GM10847 (cell line): ENCODE measurements around the gene IFNAR1.
A peak's percentile ranks its signal among the peaks of the same experiment; 100 is the strongest.

Experiments
- POLR2A ChIP-seq: IDR thresholded peaks from 2 replicates; pipeline ENCODE4 v1.6.1; 2011; ENCODE audit not compliant: insufficient read length; ENCODE audit errors: extremely low read depth

Gene IFNAR1

GRCh38 chr21:33398361-33398760 lies 73.6 kb downstream of the IFNAR1 start:
- TF ChIP-seq POLR2A: no peak

- no peak for TF ChIP-seq POLR2A
These were observed 76.8 kb downstream of the IFNAR1 start for GRCh38 chr21:33401630-33401992.

GRCh38 chr21:33402001-33402979 lies 77.5 kb downstream of the IFNAR1 start:
- TF ChIP-seq POLR2A: no peak

GRCh38 chr21:33403128-33403785 lies 78.5 kb downstream of the IFNAR1 start, which contains the start of gene IFNGR2:
IFNGR2 (plus strand) TSS chr21:33403413; CDS start chr21:33403544, 131 bp downstream.
- peak; percentile 44 for TF ChIP-seq POLR2A

GRCh38 chr21:33403786-33404585 lies 79.2 kb downstream of the IFNAR1 start:
- no peak for TF ChIP-seq POLR2A

- no peak for TF ChIP-seq POLR2A
These were observed 81.7 kb downstream of the IFNAR1 start for GRCh38 chr21:33406493-33406892.
